H1 (cell line): ENCODE results near the gene RTKN. TPM values are rescaled to one million over a fixed set of nuclear protein-coding genes. Genes with fewer than 3 reads are reported as not detected.

Experiments used
- CTCF ChIA-PET: fragments of 300-600 bp; sonication (Branson Sonifier 250); formaldehyde crosslinking; loops from one replicate; lab custom pipeline; 2021; ENCODE audit not compliant: partially characterized antibody; lab: Charles Lee
- POLR2A ChIA-PET: fragments of 300-600 bp; sonication (Branson Sonifier 250); formaldehyde crosslinking; loops from one replicate; lab custom pipeline; 2021; ENCODE audit warnings: inconsistent platforms; ENCODE audit not compliant: partially characterized antibody; lab: Charles Lee
- DNase-seq, 2 experiments: peaks; one replicate each; pipeline versions ENCODE4 v3.0.0 to v3.0.0-alpha.2; 2010 to 2022; ENCODE audit warnings: low spot score in 2 of 2, low read depth in 1 of 2, mixed read lengths in 1 of 2
- FAIRE-seq: peaks from 2 replicates; lab custom pipeline; 2011; peaks lifted over from hg19 to GRCh38; lab: Jason Lieb, UNC
- H2AFZ ChIP-seq: 2 replicates; pipeline ENCODE4 v1.8.1; 2012; ENCODE audit warnings: low read length, inconsistent platforms
- H2AK5ac ChIP-seq: 2 replicates; pipeline ENCODE4 v1.6.1; 2013; ENCODE audit warnings: low read depth, low read length
- H2BK120ac ChIP-seq: replicated peaks from 2 replicates; pipeline ENCODE3; 2013; ENCODE audit warnings: low read depth, low read length, inconsistent platforms
- H2BK12ac ChIP-seq: 2 replicates; pipeline ENCODE4 v1.6.1; 2013; ENCODE audit warnings: low read depth, low read length
- H2BK15ac ChIP-seq: 2 replicates; pipeline ENCODE4 v1.6.1; 2013; ENCODE audit warnings: low read length
- H2BK20ac ChIP-seq: 2 replicates; pipeline ENCODE4 v1.6.1; 2013; ENCODE audit warnings: low read length
- H2BK5ac ChIP-seq: 2 replicates; pipeline ENCODE4 v1.6.1; 2013; ENCODE audit warnings: low read depth, low read length
- H3K14ac ChIP-seq: 2 replicates; pipeline ENCODE4 v1.6.1; 2013; ENCODE audit warnings: inconsistent platforms; ENCODE audit not compliant: insufficient read length
- H3K18ac ChIP-seq: 2 replicates; pipeline ENCODE4 v1.6.1; 2013; ENCODE audit warnings: low read length; ENCODE audit errors: extremely low read depth
- H3K23ac ChIP-seq: 2 replicates; pipeline ENCODE4 v1.6.1; 2013; ENCODE audit warnings: inconsistent platforms; ENCODE audit not compliant: insufficient read length
- H3K23me2 ChIP-seq: 2 replicates; pipeline ENCODE4 v1.6.1; 2013; ENCODE audit warnings: low read depth, low read length
- H3K27ac ChIP-seq: 2 replicates; pipeline ENCODE4 v1.6.1; 2011; ENCODE audit warnings: low read depth, low read length, inconsistent platforms
- H3K27me3 ChIP-seq, 4 experiments: replicated peaks in 1 of 4; 1 replicate in 1 of 4; 2 replicates in 3 of 4; pipeline versions ENCODE4 v1.6.1 to v1.8.1; 2011 to 2013; ENCODE audit warnings: low read length in 3 of 4, mild to moderate bottlenecking in 3 of 4, inconsistent platforms in 2 of 4, mixed read lengths in 2 of 4, moderate library complexity in 1 of 4; ENCODE audit not compliant: control insufficient read depth in 3 of 4, insufficient read depth in 3 of 4; ENCODE audit errors: extremely low read depth in 1 of 4
- H3K36me3 ChIP-seq, 4 experiments: 2 replicates each; pipeline versions ENCODE4 v1.6.1 to v1.8.1; 2011 to 2013; ENCODE audit warnings: mild to moderate bottlenecking in 4 of 4, low read length in 3 of 4, moderate library complexity in 2 of 4, control low read depth in 1 of 4, inconsistent platforms in 1 of 4; ENCODE audit not compliant: insufficient read depth in 4 of 4, control insufficient read depth in 2 of 4
- H3K4ac ChIP-seq: replicated peaks from 2 replicates; pipeline ENCODE3; 2013; ENCODE audit warnings: low read length, low read depth, mixed read lengths, inconsistent platforms; ENCODE audit not compliant: insufficient read length
- H3K4me1 ChIP-seq, 4 experiments: replicated peaks in 1 of 4; 1 replicate in 1 of 4; 2 replicates in 3 of 4; pipeline versions ENCODE4 v1.6.1 to v1.8.1; 2011 to 2013; ENCODE audit warnings: low read length in 3 of 4, inconsistent platforms in 2 of 4, mixed read lengths in 1 of 4; ENCODE audit not compliant: insufficient read depth in 4 of 4, control insufficient read depth in 3 of 4
- H3K4me2 ChIP-seq, 2 experiments: 2 replicates each; pipeline versions ENCODE4 v1.6.1 to v1.8.1; 2011 to 2013; ENCODE audit warnings: low read depth in 2 of 2, low read length in 2 of 2, control low read depth in 1 of 2, inconsistent platforms in 1 of 2, mild to moderate bottlenecking in 1 of 2; ENCODE audit not compliant: insufficient read depth in 1 of 2
- H3K4me3 ChIP-seq, 4 experiments: fragments of 200-600, 300-600 bp in 1 of 4; sonication (generic), shearing (Covaris generic), sonication (Bioruptor Twin) in 1 of 4; 2 replicates each; pipeline versions ENCODE4 v1.5.1 to v1.8.1; 2011 to 2016; ENCODE audit warnings: low read length in 4 of 4, low read depth in 3 of 4, control low read depth in 2 of 4, inconsistent platforms in 2 of 4, mild to moderate bottlenecking in 2 of 4, mixed read lengths in 1 of 4, moderate library complexity in 1 of 4; ENCODE audit not compliant: insufficient read depth in 2 of 4; ENCODE audit errors: extremely low read depth in 1 of 4
- H3K56ac ChIP-seq: replicated peaks from 2 replicates; pipeline ENCODE3; 2013; ENCODE audit warnings: low read depth, mild to moderate bottlenecking, mixed read lengths, low read length, inconsistent platforms; ENCODE audit not compliant: insufficient read length
- H3K79me1 ChIP-seq: 2 replicates; pipeline ENCODE4 v1.6.1; 2013; ENCODE audit warnings: low read depth, low read length, control low read depth
- H3K79me2 ChIP-seq, 2 experiments: 2 replicates each; pipeline versions ENCODE4 v1.6.1 to v1.8.1; 2012 to 2013; ENCODE audit warnings: low read length in 2 of 2, mild to moderate bottlenecking in 2 of 2, inconsistent platforms in 1 of 2; ENCODE audit not compliant: insufficient read depth in 2 of 2, control insufficient read depth in 1 of 2
- H3K9ac ChIP-seq, 4 experiments: replicated peaks in 1 of 4; 1 replicate in 1 of 4; 2 replicates in 3 of 4; pipeline versions ENCODE4 v1.6.1 to v1.8.1; 2011 to 2013; ENCODE audit warnings: low read depth in 3 of 4, low read length in 3 of 4, control low read depth in 2 of 4, mild to moderate bottlenecking in 2 of 4, moderate library complexity in 2 of 4, inconsistent platforms in 1 of 4; ENCODE audit errors: extremely low read depth in 1 of 4
- H3K9me3 ChIP-seq, 2 experiments: 2 replicates each; pipeline versions ENCODE4 v1.6.1 to v1.8.1; 2012 to 2013; ENCODE audit warnings: mild to moderate bottlenecking in 2 of 2, moderate library complexity in 2 of 2, control low read depth in 1 of 2, inconsistent platforms in 1 of 2, low read depth in 1 of 2, low read length in 1 of 2, mixed read lengths in 1 of 2; ENCODE audit not compliant: insufficient read depth in 2 of 2
- H4K20me1 ChIP-seq, 2 experiments: replicated peaks in 1 of 2; 2 replicates each; pipeline versions ENCODE3 to v1.8.1; 2011 to 2013; ENCODE audit warnings: inconsistent platforms in 2 of 2, low read length in 2 of 2, mild to moderate bottlenecking in 1 of 2; ENCODE audit not compliant: insufficient read depth in 2 of 2, control insufficient read depth in 1 of 2
- H4K5ac ChIP-seq: 2 replicates; pipeline ENCODE4 v1.6.1; 2013; ENCODE audit warnings: low read length, low read depth, mixed read lengths, inconsistent platforms; ENCODE audit not compliant: insufficient read length
- H4K8ac ChIP-seq: 2 replicates; pipeline ENCODE4 v1.8.0; 2013; ENCODE audit warnings: mild to moderate bottlenecking, moderate library complexity, low read length, inconsistent platforms; ENCODE audit not compliant: insufficient read depth; ENCODE audit errors: extremely low read depth
- H4K91ac ChIP-seq: replicated peaks from 2 replicates; pipeline ENCODE3; 2013; ENCODE audit warnings: low read length, mixed read lengths, inconsistent platforms; ENCODE audit not compliant: insufficient read length
- WGBS, 2 experiments: shearing (Covaris generic) in 1 of 2; methylation state at CpG; one replicate each; pipeline versions ENCODE4 v1.1.6 to v1.1.7; 2013 to 2015; ENCODE audit warnings: low lambda C conversion rate in 2 of 2, mixed read lengths in 2 of 2, inconsistent platforms in 1 of 2, low coverage in 1 of 2, missing lambda C conversion rate in 1 of 2; ENCODE audit not compliant: insufficient replicate concordance in 2 of 2, insufficient coverage in 1 of 2, insufficient read length in 1 of 2; ENCODE audit errors: extremely low coverage in 1 of 2, missing lambda C conversion rate in 1 of 2; 5-methylcytosine and 5-hydroxymethylcytosine counted together
- polyA plus RNA-seq, 7 experiments: library from polyadenylated mRNA; depleted of rRNA in 3 of 7; stranded (reverse) in 5 of 7; unstranded in 2 of 7; fragments of >200 nt in 5 of 7; fragments of 200-250 nt in 2 of 7; gene quantifications; 1 replicate in 5 of 7; 2 replicates in 1 of 7; 4 replicates in 1 of 7; pipeline versions ENCODE4 v1.2.1 to v1.2.3, GENCODE V29; 2011 to 2013; ENCODE audit warnings: missing spikeins in 2 of 7, mixed read lengths in 2 of 7
- total RNA-seq: library from RNA; stranded (reverse); fragmentation: NEBNext Ultra II Directional; extraction: Animal tissue kit (Norgen Biotek cat#: 25700); gene quantifications from 2 replicates; pipeline ENCODE4 v1.2.1, GENCODE V29; 2021

Gene RTKN
- total and polyA plus RNA-seq, 2 of the 8 experiments (the other 6 are each of a cell fraction or from before 2014, with no cell fraction given), result 40.2 to 54.1 TPM

- CTCF ChIA-PET, result interaction anchor here (1.2 kb wide), 1 partner anchor 115 kb away, joined by 4 read pairs; no protein-coding TSS in a partner anchor
- Histone ChIP-seq H3K27ac (no peak overlapping the region), H2BK15ac (no peak overlapping the region), H3K56ac (no peak overlapping the region), H3K79me2 (no peaks in the 10 kb centered on the region), H2BK120ac (no peak overlapping the region), H2AK5ac (no peak overlapping the region), H3K79me1 (no peaks in the 10 kb centered on the region; the same call in 1 of the 2 replicates), H4K5ac (no peak overlapping the region), H3K4me2 (no peak overlapping the region), H3K9ac (no peak overlapping the region), H4K8ac (no peak overlapping the region), H2AFZ (no peak overlapping the region), H3K4ac (no peak overlapping the region), H3K14ac (no peak overlapping the region), H3K4me1 (no peaks in the 10 kb centered on the region), H3K23me2 (no peaks in the 10 kb centered on the region), H3K18ac (no peak overlapping the region), H2BK5ac (no peak overlapping the region), H4K91ac (no peak overlapping the region), H2BK12ac (no peak overlapping the region), H2BK20ac (no peak overlapping the region), H3K23ac (no peak overlapping the region), H3K36me3 (no peaks in the 10 kb centered on the region), H3K4me3 (no peak overlapping the region), H4K20me1 (no peaks in the 10 kb centered on the region), H3K27me3 (no peaks in the 10 kb centered on the region; a peak in 2 of 7 replicates), H3K9me3 (no peaks in the 10 kb centered on the region)
- POLR2A ChIA-PET, result interaction anchor here (0.9 to 2.1 kb wide), 2 partner anchors 8 to 51 kb away, joined by 3 to 5 read pairs; partner anchors contain the start of gene LBX2
- WGBS, 2 experiments, result 83% methylated on average over 2 of the region's 2 CpGs; no CpG with 5 or more reads in 1 of the 2 experiments
- FAIRE-seq (no peak), DNase-seq (no peak)
Measured at GRCh38 chr2:74448771-74449170, 7.0 kb upstream of the RTKN start.
